NCI-H1092 (cell line): ENCODE data around the gene KCNJ12.
"Not testable (repeated sequence)": the region's sequence is repeated elsewhere in the genome, so short reads cannot be mapped to it uniquely, and the experiment has no call there.

Experiments
- DNase-seq: peaks from one replicate; lab custom pipeline; 2025; lab: John Stamatoyannopoulos, UW

The KCNJ12 gene

GRCh38 chr17:21452377-21453143 lies 76.4 kb downstream of the KCNJ12 start:
- DNase-seq, result no peak

- no peak for DNase-seq
Observed at GRCh38 chr17:21453144-21453898, 77.2 kb downstream of the KCNJ12 start.

GRCh38 chr17:21454006-21454405 lies 77.8 kb downstream of the KCNJ12 start:
- not testable (repeated sequence) for DNase-seq

GRCh38 chr17:21454441-21454840 lies 78.3 kb downstream of the KCNJ12 start:
- no peak for DNase-seq

- no peak for DNase-seq
Observed at GRCh38 chr17:21455761-21456160, 79.6 kb downstream of the KCNJ12 start.

GRCh38 chr17:21456449-21456848 lies 80.3 kb downstream of the KCNJ12 start:
- DNase-seq, result not testable (repeated sequence)

GRCh38 chr17:21457051-21458026 lies 81.2 kb downstream of the KCNJ12 start:
- peak; percentile 30 for DNase-seq

- no peak for DNase-seq
Observed at GRCh38 chr17:21458054-21458453, 81.9 kb downstream of the KCNJ12 start.

GRCh38 chr17:21459536-21459935 lies 83.4 kb downstream of the KCNJ12 start:
- no peak for DNase-seq

- no peak for DNase-seq
Observed at GRCh38 chr17:21460358-21460757, 84.2 kb downstream of the KCNJ12 start.

GRCh38 chr17:21462237-21462636 lies 86.1 kb downstream of the KCNJ12 start:
- DNase-seq, result no peak

- no peak for DNase-seq
Observed at GRCh38 chr17:21463204-21463661, 87.1 kb downstream of the KCNJ12 start.

- DNase-seq, result no peak
Observed at GRCh38 chr17:21463779-21464407, 87.7 kb downstream of the KCNJ12 start.

- DNase-seq, result no peak
Observed at GRCh38 chr17:21464611-21465021, 88.5 kb downstream of the KCNJ12 start.

- no peak for DNase-seq
Observed at GRCh38 chr17:21466550-21466949, 90.4 kb downstream of the KCNJ12 start.

- no peak for DNase-seq
Observed at GRCh38 chr17:21467196-21467595, 91.0 kb downstream of the KCNJ12 start.

GRCh38 chr17:21467739-21468490 lies 91.8 kb downstream of the KCNJ12 start:
- DNase-seq, result no peak
